MM.1S (cell line): ENCODE data around the gene PAFAH1B1.
A peak's percentile ranks its signal among the peaks of the same experiment; 100 is the strongest.

ENCODE experiments used
- DNase-seq: peaks from one replicate; pipeline ENCODE4 v3.0.0-alpha.2; 2015
- H2AFZ ChIP-seq: fragments of 300-600 bp; sonication (generic); 2 replicates; pipeline ENCODE4 v1.6.0; 2016; ENCODE audit warnings: antibody characterized with exemption, low read length
- H3F3A ChIP-seq: fragments of 300-600 bp; sonication (generic); 2 replicates; pipeline ENCODE4 v1.6.1; 2016; ENCODE audit warnings: mild to moderate bottlenecking, antibody characterized with exemption, low read length, moderate library complexity, mixed read lengths; ENCODE audit not compliant: insufficient read depth
- H3K27ac ChIP-seq: fragments of 300-600 bp; sonication (generic); 2 replicates; pipeline ENCODE4 v1.5.1; 2016; ENCODE audit warnings: mild to moderate bottlenecking, low read length
- H3K27me3 ChIP-seq: fragments of 300-600 bp; sonication (generic); replicated peaks from 2 replicates; pipeline ENCODE4 v1.6.0; 2016; ENCODE audit warnings: low read length; ENCODE audit not compliant: insufficient read depth
- H3K36me3 ChIP-seq: fragments of 300-600 bp; sonication (generic); replicated peaks from 2 replicates; pipeline ENCODE4 v1.6.1; 2016; ENCODE audit warnings: mild to moderate bottlenecking, low read length, mixed read lengths; ENCODE audit not compliant: insufficient read depth
- H3K4me1 ChIP-seq: fragments of 300-600 bp; sonication (generic); 2 replicates; pipeline ENCODE4 v1.6.1; 2016; ENCODE audit warnings: low read length, mixed read lengths
- H3K4me2 ChIP-seq: fragments of 300-600 bp; sonication (generic); 2 replicates; pipeline ENCODE4 v1.6.0; 2016; ENCODE audit warnings: low read depth, low read length
- H3K4me3 ChIP-seq: fragments of 300-600 bp; sonication (generic); 2 replicates; pipeline ENCODE4 v1.5.1; 2016; ENCODE audit warnings: low read length, mixed read lengths
- H3K79me2 ChIP-seq: fragments of 300-600 bp; sonication (generic); 2 replicates; pipeline ENCODE4 v1.6.1; 2016; ENCODE audit warnings: mixed run types, low read length, mixed read lengths
- H3K9ac ChIP-seq: fragments of 300-600 bp; sonication (generic); 2 replicates; pipeline ENCODE4 v1.6.1; 2016; ENCODE audit warnings: low read length, mixed read lengths
- H3K9me2 ChIP-seq: fragments of 300-600 bp; sonication (generic); replicated peaks from 2 replicates; pipeline ENCODE4 v1.6.1; 2016; ENCODE audit warnings: mild to moderate bottlenecking, low read length, mixed read lengths; ENCODE audit not compliant: insufficient read depth
- H3K9me3 ChIP-seq: fragments of 300-600 bp; sonication (generic); replicated peaks from 2 replicates; pipeline ENCODE4 v1.6.1; 2016; ENCODE audit warnings: mild to moderate bottlenecking, low read length, mixed read lengths; ENCODE audit not compliant: insufficient read depth
- H4K20me1 ChIP-seq: fragments of 300-600 bp; sonication (generic); 2 replicates; pipeline ENCODE4 v1.6.1; 2016; ENCODE audit warnings: mild to moderate bottlenecking, low read length, moderate library complexity, mixed read lengths; ENCODE audit not compliant: insufficient read depth
- EZH2 ChIP-seq: fragments of 300-600 bp; sonication (generic); optimal IDR thresholded peaks from 2 replicates; pipeline ENCODE3; 2017; ENCODE audit warnings: low read depth, mild to moderate bottlenecking, antibody characterized with exemption, low read length, mixed read lengths
- EZH2phosphoT487 ChIP-seq: fragments of 300-600 bp; sonication (generic); IDR thresholded peaks from 2 replicates; pipeline ENCODE4 v1.6.1; 2018; ENCODE audit warnings: antibody characterized with exemption, low read length
- TF ChIP-seq, protein P1 (sequence below): fragments of 300-600 bp; sonication (generic); IDR thresholded peaks from 2 replicates; pipeline ENCODE4 v1.5.1; 2016; ENCODE audit warnings: antibody characterized with exemption, low read length, mixed read lengths

Gene PAFAH1B1

DNA sequence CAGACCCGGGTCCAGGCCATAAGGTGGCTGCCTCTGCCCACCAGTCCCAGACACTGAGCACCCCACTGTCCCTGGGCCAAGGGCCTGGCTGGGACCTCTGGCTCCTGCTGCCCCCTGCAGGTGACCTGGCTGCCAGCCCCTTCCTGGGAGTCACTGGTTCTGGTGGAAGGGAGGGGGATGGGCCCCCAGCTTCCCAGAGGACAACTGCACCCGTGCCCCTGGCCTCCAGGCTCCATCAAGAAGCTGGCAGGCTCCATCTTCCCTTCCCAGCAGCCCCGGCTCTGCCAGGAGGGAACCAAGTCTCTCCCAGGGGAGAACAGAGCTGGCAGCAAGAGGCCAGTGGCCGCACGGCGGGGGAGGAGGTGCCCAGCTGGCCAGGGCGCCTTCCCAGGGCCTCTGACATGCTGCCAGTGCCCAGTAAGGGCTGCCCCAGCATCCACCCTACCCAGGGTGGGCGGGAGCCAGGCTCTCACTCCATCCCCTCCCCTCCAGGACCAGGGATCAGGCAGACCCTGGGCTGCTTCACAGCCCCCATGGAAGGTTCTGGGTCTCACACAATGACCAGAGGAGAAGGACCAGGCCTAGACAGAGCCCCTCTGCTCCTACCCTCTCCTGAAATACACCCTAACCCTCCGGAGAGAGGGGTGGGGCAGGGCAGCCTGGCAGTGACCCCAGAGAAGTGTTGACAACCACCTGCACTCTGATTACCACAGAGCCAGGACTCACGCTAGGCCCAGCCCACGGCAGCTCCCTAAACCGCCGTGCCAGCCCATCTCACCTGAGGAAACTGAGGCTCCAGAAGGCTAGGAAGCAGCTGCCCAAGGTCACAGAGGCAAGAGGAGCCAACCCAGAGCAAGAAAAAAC is 114.5 kb downstream of the PAFAH1B1 start:
- no peaks in the 10 kb centered on the region for H3K27me3 ChIP-seq
- peaks cover 17% of the 10 kb centered on the region; the same call in 1 of the 2 replicates for H3K4me1 ChIP-seq
- peaks cover 90% of the 10 kb centered on the region for H3K79me2 ChIP-seq
- no peak for DNase-seq
- no peak overlapping the region for H3K9ac ChIP-seq
- no peaks in the 10 kb centered on the region for H3K9me3 ChIP-seq
- no peak overlapping the region for H3K4me3 ChIP-seq
- no peak overlapping the region for H3K27ac ChIP-seq
- H2AFZ ChIP-seq = no peak overlapping the region
- TF ChIP-seq EZH2phosphoT487 = no peak
- TF ChIP-seq, protein P1, sequence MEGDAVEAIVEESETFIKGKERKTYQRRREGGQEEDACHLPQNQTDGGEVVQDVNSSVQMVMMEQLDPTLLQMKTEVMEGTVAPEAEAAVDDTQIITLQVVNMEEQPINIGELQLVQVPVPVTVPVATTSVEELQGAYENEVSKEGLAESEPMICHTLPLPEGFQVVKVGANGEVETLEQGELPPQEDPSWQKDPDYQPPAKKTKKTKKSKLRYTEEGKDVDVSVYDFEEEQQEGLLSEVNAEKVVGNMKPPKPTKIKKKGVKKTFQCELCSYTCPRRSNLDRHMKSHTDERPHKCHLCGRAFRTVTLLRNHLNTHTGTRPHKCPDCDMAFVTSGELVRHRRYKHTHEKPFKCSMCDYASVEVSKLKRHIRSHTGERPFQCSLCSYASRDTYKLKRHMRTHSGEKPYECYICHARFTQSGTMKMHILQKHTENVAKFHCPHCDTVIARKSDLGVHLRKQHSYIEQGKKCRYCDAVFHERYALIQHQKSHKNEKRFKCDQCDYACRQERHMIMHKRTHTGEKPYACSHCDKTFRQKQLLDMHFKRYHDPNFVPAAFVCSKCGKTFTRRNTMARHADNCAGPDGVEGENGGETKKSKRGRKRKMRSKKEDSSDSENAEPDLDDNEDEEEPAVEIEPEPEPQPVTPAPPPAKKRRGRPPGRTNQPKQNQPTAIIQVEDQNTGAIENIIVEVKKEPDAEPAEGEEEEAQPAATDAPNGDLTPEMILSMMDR = peak; percentile 22
- H3K36me3 ChIP-seq = no peaks in the 10 kb centered on the region
- no peak overlapping the region for H3K4me2 ChIP-seq
- no peaks in the 10 kb centered on the region for H3F3A ChIP-seq
- peaks cover 57% of the 10 kb centered on the region for H4K20me1 ChIP-seq
- H3K9me2 ChIP-seq = no peaks in the 10 kb centered on the region

DNA sequence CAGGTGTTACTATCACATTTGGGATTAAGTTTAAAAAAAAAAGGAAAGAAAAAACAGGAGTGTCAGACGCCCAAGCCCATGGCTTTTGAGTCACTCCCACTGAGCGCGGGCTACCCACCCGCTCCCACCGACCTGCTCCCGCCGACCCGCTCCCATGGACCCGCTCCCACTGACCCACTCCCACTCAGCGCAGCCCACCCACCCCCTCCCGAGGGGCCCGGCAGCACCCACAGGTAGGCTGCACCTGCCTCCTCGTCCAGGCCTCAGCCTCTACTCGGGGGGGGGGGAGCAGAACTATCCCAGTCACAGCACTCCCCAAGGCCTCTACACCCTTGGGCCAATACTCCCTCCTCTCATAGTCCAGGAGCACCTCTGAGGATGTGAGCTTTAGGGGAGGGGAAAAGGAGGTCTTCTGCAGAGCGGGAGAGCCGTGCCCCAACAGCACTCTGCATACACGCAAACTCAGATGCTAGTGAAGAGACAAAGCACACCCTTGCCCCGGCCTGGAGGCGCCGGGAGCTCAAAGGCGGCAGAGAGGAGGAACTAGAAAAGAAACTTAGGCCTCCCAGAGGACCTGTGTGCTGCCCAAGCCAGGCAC is 115.2 kb downstream of the PAFAH1B1 start:
- Histone ChIP-seq H3K9me2 (no peaks in the 10 kb centered on the region), H3K4me3 (no peak overlapping the region), H3K27ac (no peak overlapping the region), H3K9ac (no peak overlapping the region), H3K79me2 (peaks cover 85% of the 10 kb centered on the region), H3K4me1 (peaks cover 17% of the 10 kb centered on the region; the same call in 1 of the 2 replicates), H3K36me3 (no peaks in the 10 kb centered on the region), H3F3A (no peaks in the 10 kb centered on the region), H4K20me1 (peaks cover 57% of the 10 kb centered on the region), H3K9me3 (no peaks in the 10 kb centered on the region), H2AFZ (no peak overlapping the region), H3K27me3 (no peaks in the 10 kb centered on the region), H3K4me2 (peak overlapping the region; percentile 18; the same call in 1 of the 2 replicates)
- TF ChIP-seq EZH2phosphoT487 = no peak
- TF ChIP-seq, protein P1 = no peak
- no peak for TF ChIP-seq EZH2
- DNase-seq = no peak

DNA sequence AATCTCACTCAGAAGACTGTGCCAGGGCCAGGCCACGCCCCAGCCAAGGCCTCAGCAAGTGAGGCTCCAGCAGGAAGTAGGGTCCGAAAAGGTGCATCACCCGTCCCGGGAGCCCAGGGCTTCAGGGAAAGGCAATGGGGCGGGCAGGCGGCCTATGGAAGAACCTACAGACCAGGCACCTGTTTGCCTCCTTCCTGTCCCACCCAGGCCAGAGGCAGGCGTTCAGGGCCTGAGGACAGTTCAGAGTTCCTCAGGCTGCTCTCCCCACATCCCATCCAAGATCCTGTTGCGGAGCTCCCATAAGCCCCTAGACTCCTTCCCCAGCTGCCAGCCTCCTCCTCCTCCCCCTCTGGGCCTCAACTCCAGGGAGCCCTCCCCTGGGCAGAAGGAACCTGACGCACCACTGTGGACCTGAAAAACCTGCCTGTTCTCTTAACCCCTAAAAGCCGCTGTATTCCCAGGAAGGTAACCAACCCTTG is 115.8 kb downstream of the PAFAH1B1 start:
- Histone ChIP-seq H3K79me2 (peaks cover 79% of the 10 kb centered on the region), H3K27ac (no peak overlapping the region), H3K4me1 (peaks cover 17% of the 10 kb centered on the region; the same call in 1 of the 2 replicates), H3K36me3 (no peaks in the 10 kb centered on the region), H2AFZ (no peak overlapping the region), H3K9ac (0 out of 2 replicates have a peak overlapping the region, but pooled peaks have one; percentile 75), H3K9me3 (no peaks in the 10 kb centered on the region), H3K27me3 (no peaks in the 10 kb centered on the region), H3K4me3 (no peak overlapping the region), H3K9me2 (no peaks in the 10 kb centered on the region), H4K20me1 (peaks cover 57% of the 10 kb centered on the region), H3K4me2 (peak overlapping the region; percentile 93), H3F3A (no peaks in the 10 kb centered on the region)
- no peak for DNase-seq
- TF ChIP-seq, protein P1 = no peak
- TF ChIP-seq EZH2phosphoT487 (no peak), EZH2 (no peak)
